Stimulated activated CD8-positive, alpha-beta memory T cell treated with anti-CD3 and anti-CD28 coated beads, Interleukin-12 subunit alpha, Interleukin-12 subunit beta, amount 100 ng/mL, for 1 hour (primary cell): ENCODE results near the gene RPSA.
"Not testable (repeated sequence)": the region's sequence is repeated elsewhere in the genome, so short reads cannot be mapped to it uniquely, and the experiment has no call there.

Experiments
- DNase-seq: peaks from one replicate; pipeline ENCODE4 v3.0.0-alpha.2; 2020; ENCODE audit warnings: low read depth

RPSA gene

DNA sequence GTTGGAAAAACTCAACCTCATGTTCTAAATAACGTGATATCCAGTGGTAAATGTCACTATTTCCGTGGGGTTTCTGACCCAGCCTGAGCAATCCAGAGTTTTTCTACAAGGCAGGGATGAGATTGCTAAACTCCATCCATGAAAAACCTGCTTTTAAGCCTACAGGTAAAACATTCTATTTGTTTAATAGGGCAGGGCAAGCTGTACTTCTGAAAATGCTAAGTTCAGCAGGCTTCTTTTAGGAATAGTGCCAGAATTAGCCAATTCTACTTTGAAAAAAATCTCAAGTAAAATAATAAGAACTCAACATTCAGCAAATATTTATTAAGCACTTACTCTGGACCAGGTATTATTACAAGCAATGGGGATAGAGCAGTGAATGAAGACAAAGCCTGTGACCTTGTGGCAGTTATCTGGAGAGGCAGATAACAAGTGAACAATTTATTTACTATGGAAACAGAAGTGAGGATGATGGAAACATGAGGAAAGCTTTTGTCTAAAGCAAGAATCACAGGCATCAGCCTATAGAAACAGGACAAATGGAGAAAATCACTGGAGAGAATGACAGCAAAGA, 13.3 kb downstream of the RPSA start:
- DNase-seq = no peak

DNA sequence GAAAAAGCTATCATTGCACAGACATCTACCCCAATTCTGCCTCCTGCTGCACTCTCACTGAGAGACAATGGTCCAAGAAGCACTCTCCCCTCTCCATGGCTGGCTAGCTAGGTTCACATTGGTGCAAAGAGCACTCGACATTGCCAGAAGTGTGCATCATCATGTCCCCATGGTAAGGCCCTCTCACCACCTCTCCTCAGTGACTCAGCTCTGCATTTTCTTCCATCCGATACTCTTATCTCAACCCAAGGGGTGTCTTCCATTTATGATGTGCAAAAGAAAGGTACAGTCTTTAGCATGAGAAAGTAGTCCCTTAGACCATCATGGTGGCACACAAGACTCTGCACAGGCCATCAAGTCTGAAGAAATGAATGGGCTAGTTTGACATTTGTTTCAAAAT, 14.0 kb downstream of the RPSA start:
- DNase-seq = no peak

- DNase-seq = no peak
Observed at GRCh38 chr3:39423436-39423970, 17.0 kb downstream of the RPSA start.

DNA sequence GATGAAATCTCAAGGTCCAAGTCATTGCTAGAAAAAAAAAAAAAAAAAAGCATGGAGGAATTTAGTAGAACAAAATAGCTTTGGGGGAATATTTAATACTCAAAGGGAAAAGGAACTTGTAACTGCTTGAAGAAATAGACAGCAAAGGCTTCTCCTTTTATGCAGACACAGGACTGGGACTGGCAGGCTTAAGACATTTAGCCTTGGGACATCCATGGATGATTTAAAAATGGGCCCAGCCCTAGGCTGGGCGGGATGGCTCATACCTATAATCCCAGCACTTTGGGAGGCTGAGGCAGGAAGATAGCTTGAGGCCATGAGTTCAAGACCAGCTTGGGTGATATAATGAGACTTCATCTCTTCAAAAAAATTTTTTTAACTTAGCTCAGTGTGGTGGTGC, 19.8 kb downstream of the RPSA start:
- DNase-seq = no peak

DNA sequence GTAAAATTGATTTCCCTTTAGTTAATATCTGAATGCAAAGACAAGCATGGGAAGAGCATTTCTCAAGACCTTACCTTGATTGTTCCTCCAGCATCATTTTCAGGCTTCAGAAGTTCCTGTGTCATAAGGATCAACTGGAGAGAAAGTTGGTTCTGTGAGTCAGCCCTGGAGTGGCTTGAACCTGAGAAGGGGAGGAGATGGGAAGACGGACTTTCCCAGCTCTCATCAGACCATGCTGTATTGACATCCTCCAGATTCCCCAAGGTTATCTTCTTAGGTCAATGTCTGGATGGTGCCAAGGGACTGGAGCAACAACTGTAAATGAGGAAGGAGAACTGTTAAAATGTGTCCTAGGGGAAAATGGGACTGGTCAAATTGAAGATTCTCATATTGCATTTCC, 21.0 kb downstream of the RPSA start:
- DNase-seq = no peak

DNA sequence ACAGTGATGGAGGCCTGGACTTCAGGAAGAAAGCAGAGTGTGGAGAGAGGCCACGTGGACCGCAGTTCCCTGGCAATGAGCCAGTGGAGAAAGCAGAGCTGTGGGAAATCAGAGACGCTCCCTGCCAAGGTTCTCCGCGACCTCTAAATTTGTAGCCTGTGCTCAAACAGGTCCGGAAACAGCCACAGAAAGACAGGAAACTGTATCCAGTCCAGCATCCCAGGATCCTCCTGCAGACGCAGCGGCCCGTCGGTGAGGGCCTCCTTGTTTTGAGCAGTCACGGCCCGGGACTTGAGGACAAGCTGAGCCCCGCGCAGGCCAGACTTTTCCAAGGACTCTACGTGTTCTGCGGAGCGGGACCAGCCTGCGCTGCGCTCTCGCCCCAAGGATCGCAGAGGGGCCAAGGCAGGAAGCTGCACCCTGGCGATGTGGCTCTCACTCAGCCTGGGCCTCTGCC, 22.3 kb downstream of the RPSA start:
- DNase-seq = no peak

DNA sequence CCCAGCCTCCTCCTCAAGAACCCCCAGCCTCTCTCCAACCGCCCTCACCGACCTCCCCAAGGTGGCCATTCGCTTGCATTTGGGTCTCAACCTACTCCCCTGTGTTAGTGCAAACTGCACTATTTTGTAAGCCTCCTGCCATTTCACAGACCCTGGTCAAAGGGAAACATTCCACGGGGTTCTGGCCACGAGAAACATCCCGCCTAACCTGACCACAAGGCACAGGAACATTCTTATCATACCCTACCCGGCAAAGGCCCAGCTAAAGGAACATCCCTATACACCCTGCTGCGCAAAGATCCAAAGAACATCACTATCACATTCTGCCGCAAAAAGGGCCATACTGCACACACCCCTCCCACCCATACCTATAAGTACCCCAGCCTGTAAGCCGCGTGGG, 22.9 kb downstream of the RPSA start:
- DNase-seq = no peak

GRCh38 chr3:39432342-39432741, 25.8 kb downstream of the RPSA start:
- no peak for DNase-seq

- no peak for DNase-seq
Observed at GRCh38 chr3:39433642-39434041, 27.1 kb downstream of the RPSA start.

DNA sequence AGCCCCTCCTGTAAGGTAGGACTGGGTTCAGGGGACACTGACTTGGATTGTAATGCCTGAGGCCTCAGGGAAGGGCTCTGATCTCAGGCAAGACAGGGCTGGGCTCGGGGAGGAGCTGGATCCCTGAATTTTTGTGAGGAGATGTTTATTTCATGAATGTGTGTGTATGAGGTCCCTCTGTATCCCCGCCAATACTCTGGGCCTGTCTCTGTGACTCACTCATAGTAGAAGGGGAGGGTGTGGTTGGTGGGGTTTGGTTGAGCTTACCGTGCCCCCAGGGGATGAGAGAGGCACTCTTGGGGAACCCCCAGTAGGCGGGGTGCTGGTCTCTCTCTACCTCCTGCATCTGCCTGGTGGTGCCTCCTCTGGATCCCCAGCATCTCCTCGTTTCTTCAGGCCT, 28.1 kb downstream of the RPSA start:
- DNase-seq = no peak

- no peak for DNase-seq
Observed at GRCh38 chr3:39435006-39435748, 28.7 kb downstream of the RPSA start.

DNA sequence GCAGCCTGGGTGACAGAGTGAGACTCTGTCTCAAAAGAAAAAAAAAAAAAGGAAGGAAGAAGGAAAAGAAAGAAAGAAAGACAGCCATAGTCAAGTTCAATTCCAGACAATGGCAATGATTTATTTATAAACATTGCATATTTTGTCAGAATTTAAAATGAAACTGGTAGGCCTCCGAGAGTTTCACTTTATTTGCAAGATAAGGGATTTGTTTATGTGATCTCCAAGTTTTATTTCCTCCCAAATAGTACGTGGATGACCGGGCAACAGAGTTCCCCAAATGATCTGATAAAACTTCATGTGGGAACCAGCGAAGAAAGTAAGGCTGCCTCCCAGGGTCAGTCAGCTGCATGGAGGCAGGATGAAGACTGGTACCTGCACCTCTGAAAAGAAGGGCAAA, 32.4 kb downstream of the RPSA start:
- no peak for DNase-seq

- no peak for DNase-seq
Observed at GRCh38 chr3:39440316-39440715, 33.8 kb downstream of the RPSA start.

GRCh38 chr3:39443530-39443929, 37.0 kb downstream of the RPSA start:
- DNase-seq = no peak

DNA sequence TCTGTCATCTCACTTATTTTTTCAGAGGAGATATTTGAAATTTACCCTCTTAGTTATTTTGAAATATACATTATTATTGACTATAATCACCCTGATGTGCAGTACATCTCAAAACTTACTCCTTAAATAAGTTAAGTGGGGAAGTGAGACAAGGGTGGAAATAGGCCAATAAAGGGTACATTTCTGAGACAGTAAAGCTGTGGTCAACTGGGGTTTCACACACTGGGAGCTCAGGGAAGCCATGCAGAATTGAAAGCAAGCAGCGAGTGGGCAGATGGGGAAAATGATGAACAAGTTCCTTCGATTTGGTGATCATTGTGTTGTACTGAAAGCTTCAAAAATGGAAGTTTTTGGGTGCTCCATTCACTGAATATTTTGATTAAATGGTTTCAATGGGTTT, 39.4 kb downstream of the RPSA start:
- DNase-seq = no peak

DNA sequence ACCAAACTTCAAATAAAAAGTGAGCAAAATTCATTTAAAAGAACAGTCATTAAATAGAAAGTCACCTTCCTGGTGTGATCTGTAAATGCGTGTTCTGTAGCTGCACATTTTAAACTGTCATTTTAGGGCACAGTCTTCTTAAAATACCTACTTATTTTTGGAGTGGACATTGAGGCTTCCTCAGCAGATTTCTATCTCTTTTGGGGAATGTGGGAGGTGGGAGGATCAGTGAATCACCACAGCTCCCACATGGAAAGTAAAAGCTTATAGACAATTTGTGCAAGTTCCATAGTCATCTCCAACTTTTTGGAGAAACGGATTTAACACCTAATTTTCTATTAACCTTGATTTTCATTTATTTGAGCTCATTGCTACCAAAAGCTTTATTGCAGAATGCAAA, 39.9 kb downstream of the RPSA start:
- DNase-seq = no peak

DNA sequence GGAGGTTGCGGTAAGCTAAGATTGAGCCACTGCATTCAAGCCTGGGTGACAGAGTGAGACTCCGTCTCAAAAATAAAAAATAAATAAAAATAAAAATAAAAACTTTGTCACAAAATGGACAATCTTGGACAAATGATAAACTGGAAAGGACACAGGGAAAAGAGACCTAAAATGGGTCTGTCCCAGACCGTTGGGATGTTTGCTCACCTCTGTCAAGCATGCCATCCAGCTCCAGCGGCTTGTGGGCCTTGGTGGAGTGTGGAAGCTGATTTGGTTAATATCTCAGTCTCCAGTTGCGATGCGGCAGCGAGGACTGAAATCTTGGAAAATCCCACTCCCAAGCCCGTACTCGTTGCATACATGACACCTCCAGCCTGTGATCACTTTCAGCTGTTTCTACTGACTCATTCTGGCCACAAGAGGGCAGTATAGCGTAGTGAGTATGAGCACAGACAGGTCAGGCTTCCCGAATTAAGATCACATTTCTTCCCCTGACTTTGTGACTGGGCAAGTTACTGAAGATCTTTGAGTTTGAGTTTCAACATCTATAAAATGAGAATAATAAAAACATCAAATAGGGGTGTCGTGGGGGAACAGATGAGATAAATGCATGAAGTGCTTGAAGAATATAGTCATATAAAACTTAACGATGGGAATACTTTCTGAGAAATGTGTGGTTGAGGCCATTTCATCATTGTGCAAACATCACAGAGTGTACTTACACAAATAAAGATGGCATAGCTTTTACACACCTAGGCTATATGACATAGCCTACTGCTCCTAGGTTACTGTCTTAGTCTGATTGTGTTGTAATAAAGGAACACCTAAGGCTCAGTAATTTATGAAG, 41.3 kb downstream of the RPSA start:
- peak; percentile 42 for DNase-seq

DNA sequence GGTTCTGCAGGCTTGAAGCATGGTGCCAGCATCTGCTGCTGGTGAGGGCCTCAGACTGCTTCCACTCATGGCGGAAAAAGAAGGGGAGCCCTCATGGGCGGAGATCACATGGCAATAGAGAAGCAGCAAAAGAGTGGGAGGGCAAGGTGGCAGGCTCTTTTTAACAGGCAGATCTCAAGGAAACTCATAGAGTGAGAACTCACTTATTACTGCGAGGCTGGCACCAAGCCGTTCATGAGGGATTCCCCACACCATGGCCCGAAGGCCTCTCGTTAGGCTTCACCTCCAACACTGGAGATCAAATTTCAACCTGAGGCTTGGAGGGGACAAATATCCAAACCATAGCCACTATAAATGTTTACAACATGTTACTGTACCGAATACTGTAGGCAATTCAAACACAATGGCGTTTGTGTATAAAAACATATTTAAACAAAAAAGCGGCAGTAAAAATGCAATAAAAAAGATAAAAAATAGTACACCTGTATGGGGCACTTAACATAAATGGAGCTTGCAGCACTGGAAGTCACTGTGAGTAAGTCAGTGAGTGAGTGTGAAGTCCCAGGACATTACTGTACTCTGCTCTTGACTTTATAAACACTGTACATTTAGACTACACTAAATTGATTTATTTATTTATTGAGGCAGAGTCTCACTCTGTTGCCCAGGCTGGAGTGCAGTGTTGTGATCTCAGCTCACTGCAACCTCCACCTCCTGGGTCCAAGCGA, 42.1 kb downstream of the RPSA start:
- no peak for DNase-seq

DNA sequence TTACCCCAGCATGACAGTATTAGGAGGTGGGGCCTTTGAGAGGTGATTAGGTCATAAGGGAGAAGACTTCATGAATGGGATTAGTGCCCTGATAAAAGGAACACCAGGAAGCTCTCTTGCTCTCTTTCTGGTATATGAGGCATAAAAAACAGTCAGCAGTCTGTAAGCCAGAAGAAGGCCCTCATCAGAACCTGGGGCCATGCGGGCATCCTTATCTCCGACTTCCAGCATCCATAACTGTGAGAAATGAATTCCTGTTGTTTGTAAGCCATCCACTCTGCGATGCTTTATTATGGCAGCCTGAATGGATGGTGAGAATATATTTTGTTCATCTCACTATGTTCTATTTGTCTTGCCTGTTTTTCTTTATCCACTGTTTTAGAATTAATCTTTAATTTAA, 43.3 kb downstream of the RPSA start:
- DNase-seq = no peak

- DNase-seq = no peak
Observed at GRCh38 chr3:39453134-39453533, 46.6 kb downstream of the RPSA start.

- not testable (repeated sequence) for DNase-seq
Observed at GRCh38 chr3:39453872-39454271, 47.4 kb downstream of the RPSA start.

DNA sequence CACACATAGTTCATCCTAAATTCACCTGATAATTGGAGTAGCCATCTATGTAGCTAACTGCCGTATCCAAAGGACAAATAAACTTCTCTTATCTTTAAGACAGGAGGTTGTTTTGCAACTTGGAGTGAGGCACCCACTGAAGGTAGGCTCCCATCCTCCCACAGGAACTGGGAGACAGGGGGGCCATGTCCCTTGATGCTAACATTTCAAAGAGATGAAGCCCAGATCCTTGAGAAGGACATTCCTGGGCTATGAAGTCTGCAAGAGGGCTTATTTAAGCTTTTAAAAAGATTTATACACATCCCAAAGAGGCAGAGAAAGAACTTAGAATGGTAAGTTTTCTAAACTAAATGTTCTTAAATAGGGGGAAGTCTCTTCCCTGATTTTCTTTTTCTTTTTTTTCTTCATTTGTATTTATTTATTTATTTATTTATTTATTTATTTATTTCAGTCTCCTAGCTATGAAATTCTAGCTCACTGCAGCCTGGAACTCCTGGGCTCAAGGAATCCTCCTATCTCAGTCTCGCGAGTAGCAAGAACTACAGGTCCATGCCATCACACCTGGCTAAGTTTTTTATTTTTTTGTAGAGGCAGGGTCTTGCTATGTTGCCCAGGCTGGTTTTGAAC, 48.2 kb downstream of the RPSA start:
- no peak for DNase-seq
